Right hindlimb (tissue), 1 donor: ENCODE data around the gene PRDM7.
A peak's percentile ranks its signal among the peaks of the same experiment; 100 is the strongest.
"Not testable (repeated sequence)": the region's sequence is repeated elsewhere in the genome, so short reads cannot be mapped to it uniquely, and the experiment has no call there.

Experiments
- DNase-seq: peaks from one replicate; pipeline ENCODE4 v3.0.0-alpha.2; 2018

PRDM7 gene

GRCh38 chr16:90077240-90077756 lies at the start of gene PRDM7:
TSS of gene PRDM7 (minus strand) at chr16:90077331. CDS start at chr16:90075910, 1,421 bp downstream.
- DNase-seq = peak; percentile 89

- not testable (repeated sequence) for DNase-seq
These were observed 44.7 kb upstream of the PRDM7 start for GRCh38 chr16:90121846-90122245.

- DNase-seq = not testable (repeated sequence)
These were observed 30.5 kb upstream of the PRDM7 start for GRCh38 chr16:90107617-90108016.

- DNase-seq = not testable (repeated sequence)
These were observed 29.9 kb upstream of the PRDM7 start for GRCh38 chr16:90107060-90107459.

GRCh38 chr16:90106271-90106670 lies 29.1 kb upstream of the PRDM7 start:
- DNase-seq = not testable (repeated sequence)

GRCh38 chr16:90104725-90105124 lies 27.6 kb upstream of the PRDM7 start:
- DNase-seq = not testable (repeated sequence)

GRCh38 chr16:90102086-90102884 lies 25.2 kb upstream of the PRDM7 start:
- not testable (repeated sequence) for DNase-seq

- not testable (repeated sequence) for DNase-seq
These were observed 24.2 kb upstream of the PRDM7 start for GRCh38 chr16:90101332-90101731.

GRCh38 chr16:90100790-90101189 lies 23.7 kb upstream of the PRDM7 start:
- not testable (repeated sequence) for DNase-seq

GRCh38 chr16:90100229-90100628 lies 23.1 kb upstream of the PRDM7 start:
- DNase-seq = not testable (repeated sequence)

- DNase-seq = not testable (repeated sequence)
These were observed 21.8 kb upstream of the PRDM7 start for GRCh38 chr16:90098936-90099335.

- not testable (repeated sequence) for DNase-seq
These were observed 20.0 kb upstream of the PRDM7 start for GRCh38 chr16:90097010-90097684.

- DNase-seq = not testable (repeated sequence)
These were observed 17.7 kb upstream of the PRDM7 start for GRCh38 chr16:90094791-90095190.

GRCh38 chr16:90094296-90094695 lies 17.2 kb upstream of the PRDM7 start:
- not testable (repeated sequence) for DNase-seq

GRCh38 chr16:90093799-90094198 lies 16.7 kb upstream of the PRDM7 start:
- not testable (repeated sequence) for DNase-seq

GRCh38 chr16:90092781-90093180 lies 15.7 kb upstream of the PRDM7 start:
- not testable (repeated sequence) for DNase-seq

GRCh38 chr16:90084215-90084950 lies 7.3 kb upstream of the PRDM7 start:
- DNase-seq = no peak

GRCh38 chr16:90083139-90083538 lies 6.0 kb upstream of the PRDM7 start:
- DNase-seq = no peak

GRCh38 chr16:90081606-90081970 lies 4.5 kb upstream of the PRDM7 start:
- no peak for DNase-seq

- DNase-seq = no peak
These were observed 1.4 kb upstream of the PRDM7 start for GRCh38 chr16:90078579-90078895.

GRCh38 chr16:90077757-90078578 lies 837 bp upstream of the PRDM7 start:
- DNase-seq = no peak

GRCh38 chr16:90072442-90073105 lies 4.6 kb downstream of the PRDM7 start:
- DNase-seq = no peak
